ENCODE results near the gene CERS6. TPM values are rescaled to one million over a fixed set of nuclear protein-coding genes. Genes with fewer than 3 reads are reported as not detected.

CERS6 gene
- polyA plus RNA-seq, 1 donor (not counting 4 experiments of a cell fraction or from before 2014, with no cell fraction given), result 19.5 TPM

GRCh38 chr2:168571061-168571460, 115.0 kb downstream of the CERS6 start:
- TF ChIP-seq EZH2 (IDR thresholded peaks at IDR 0.05; ENCODE audit: low read length), result no peak
- no peak for TF ChIP-seq CTCF (optimal IDR thresholded peaks at IDR 0.05 in 1 of 3, IDR thresholded peaks at IDR 0.05 in 1 of 3, conservative IDR thresholded peaks at IDR 0.05 in 1 of 3; ENCODE audit: extremely low read depth in 1 of 3, insufficient read depth in 2 of 3, low read length in 3 of 3)
- peak; percentile 66 for DNase-seq (ENCODE audit: low read depth, low spot score)
- dilution Hi-C loops (cut with MboI; ENCODE audit: extremely low pct_ligation_motif_present, low sequenced_read_pairs), result no loop called here

GRCh38 chr2:168573128-168573903, 117.2 kb downstream of the CERS6 start:
- no peaks in the 10 kb centered on the region for H3K9me3 ChIP-seq (ENCODE audit: control insufficient read depth, low read depth, low read length)
- TF ChIP-seq EZH2 (IDR thresholded peaks at IDR 0.05; ENCODE audit: low read length) (no peak), CTCF (optimal IDR thresholded peaks at IDR 0.05 in 1 of 3, IDR thresholded peaks at IDR 0.05 in 1 of 3, conservative IDR thresholded peaks at IDR 0.05 in 1 of 3; ENCODE audit: extremely low read depth in 1 of 3, insufficient read depth in 2 of 3, low read length in 3 of 3) (no peak)
- FAIRE-seq (no peak), DNase-seq (ENCODE audit: low read depth, low spot score) (no peak)
- H3K4me3 ChIP-seq (ENCODE audit: control insufficient read depth in 2 of 3, extremely low read depth in 1 of 3, insufficient read depth in 2 of 3, low read depth in 1 of 3, low read length in 3 of 3), result no peak overlapping the region
- H3K79me2 ChIP-seq (ENCODE audit: control insufficient read depth, insufficient read depth, low read length), result peaks cover 32% of the 10 kb centered on the region
- no peaks in the 10 kb centered on the region for H4K20me1 ChIP-seq (ENCODE audit: control insufficient read depth, extremely low read depth, insufficient read depth, low read length)
- H3K4me1 ChIP-seq (ENCODE audit: control insufficient read depth, extremely low read depth, insufficient read depth, low read length), result peaks cover 53% of the 10 kb centered on the region
- dilution Hi-C loops (cut with MboI; ENCODE audit: extremely low pct_ligation_motif_present, low sequenced_read_pairs), result no loop called here
- no peak overlapping the region for H3K4me2 ChIP-seq (ENCODE audit: control insufficient read depth, extremely low read depth, insufficient read depth, low read depth, low read length)
- H2AFZ ChIP-seq (ENCODE audit: control insufficient read depth, low read length), result no peak overlapping the region
- no peak overlapping the region for H3K9ac ChIP-seq (ENCODE audit: control insufficient read depth, extremely low read depth, insufficient read depth, low read length)
- peaks cover 0 to 3% of the 10 kb centered on the region in 2 experiments for H3K36me3 ChIP-seq (ENCODE audit: control insufficient read depth in 2 of 2, extremely low read depth in 1 of 2, insufficient read depth in 2 of 2, low read length in 2 of 2)
- no peak overlapping the region for H3K27ac ChIP-seq (ENCODE audit: control insufficient read depth, insufficient read depth, low read length)
- H3K27me3 ChIP-seq (ENCODE audit: control insufficient read depth, extremely low read depth, insufficient read depth, low read length), result no peaks in the 10 kb centered on the region
- no peaks in the 10 kb centered on the region for H3K9me1 ChIP-seq (ENCODE audit: control insufficient read depth, extremely low read depth, insufficient read depth, low read length)

More at GRCh38 chr2:168571061-168571460, 115.0 kb downstream of the CERS6 start:
- Histone ChIP-seq H3K79me2 (ENCODE audit: control insufficient read depth, insufficient read depth, low read length) (peaks cover 43% of the 10 kb centered on the region), H4K20me1 (ENCODE audit: control insufficient read depth, extremely low read depth, insufficient read depth, low read length) (no peaks in the 10 kb centered on the region), H3K9ac (ENCODE audit: control insufficient read depth, extremely low read depth, insufficient read depth, low read length) (no peak overlapping the region), H3K4me2 (ENCODE audit: control insufficient read depth, extremely low read depth, insufficient read depth, low read depth, low read length) (peak overlapping the region; percentile 64), H2AFZ (ENCODE audit: control insufficient read depth, low read length) (no peak overlapping the region), H3K9me3 (ENCODE audit: control insufficient read depth, low read depth, low read length) (no peaks in the 10 kb centered on the region), H3K4me3 (ENCODE audit: control insufficient read depth in 2 of 3, extremely low read depth in 1 of 3, insufficient read depth in 2 of 3, low read depth in 1 of 3, low read length in 3 of 3) (no peak overlapping the region), H3K36me3 (ENCODE audit: control insufficient read depth in 2 of 2, extremely low read depth in 1 of 2, insufficient read depth in 2 of 2, low read length in 2 of 2) (peaks cover 0 to 3% of the 10 kb centered on the region in 2 experiments), H3K27ac (ENCODE audit: control insufficient read depth, insufficient read depth, low read length) (peak overlapping the region; percentile 47), H3K27me3 (ENCODE audit: control insufficient read depth, extremely low read depth, insufficient read depth, low read length) (no peaks in the 10 kb centered on the region), H3K4me1 (ENCODE audit: control insufficient read depth, extremely low read depth, insufficient read depth, low read length) (peaks cover 44% of the 10 kb centered on the region), H3K9me1 (ENCODE audit: control insufficient read depth, extremely low read depth, insufficient read depth, low read length) (no peaks in the 10 kb centered on the region)
- FAIRE-seq, result peak; percentile 95
